AG09309 (cell line): ENCODE results near the gene CDK5RAP2.

Experiments
- DNase-seq: peaks from one replicate; pipeline ENCODE4 v3.0.0-alpha.2; 2010; ENCODE audit warnings: low read depth
- H3K4me3 ChIP-seq: 2 replicates; pipeline ENCODE4 v1.5.1; 2011; ENCODE audit warnings: mild to moderate bottlenecking, low read depth, low read length, moderate library complexity; ENCODE audit not compliant: control insufficient read depth
- CTCF ChIP-seq: IDR thresholded peaks from 2 replicates; pipeline ENCODE4 v1.5.1; 2011; ENCODE audit warnings: mild to moderate bottlenecking, low read depth, low read length, inconsistent platforms; ENCODE audit not compliant: insufficient read depth, control insufficient read depth; ENCODE audit errors: missing control alignments

CDK5RAP2 gene

GRCh38 chr9:120378680-120379079, 201.3 kb downstream of the CDK5RAP2 start:
- TF ChIP-seq CTCF, result no peak
- H3K4me3 ChIP-seq, result no peak overlapping the region
- no peak for DNase-seq

- no peak for DNase-seq
- no peak overlapping the region for H3K4me3 ChIP-seq
- no peak for TF ChIP-seq CTCF
Observed at GRCh38 chr9:120377268-120378159, 202.5 kb downstream of the CDK5RAP2 start.

GRCh38 chr9:120376101-120376500, 203.9 kb downstream of the CDK5RAP2 start:
- no peak for DNase-seq
- no peak for TF ChIP-seq CTCF
- no peak overlapping the region for H3K4me3 ChIP-seq

- DNase-seq, result no peak
- TF ChIP-seq CTCF, result no peak
- H3K4me3 ChIP-seq, result no peak overlapping the region
Observed at GRCh38 chr9:120375316-120375715, 204.7 kb downstream of the CDK5RAP2 start.

GRCh38 chr9:120374817-120375216, 205.2 kb downstream of the CDK5RAP2 start:
- no peak for TF ChIP-seq CTCF
- no peak for DNase-seq

GRCh38 chr9:120374239-120374638, 205.7 kb downstream of the CDK5RAP2 start:
- no peak for TF ChIP-seq CTCF
- H3K4me3 ChIP-seq, result no peak overlapping the region
- DNase-seq, result no peak

More at GRCh38 chr9:120374817-120375216, 205.2 kb downstream of the CDK5RAP2 start:
- no peak overlapping the region for H3K4me3 ChIP-seq

- DNase-seq, result no peak
- H3K4me3 ChIP-seq, result no peak overlapping the region
- no peak for TF ChIP-seq CTCF
Observed at GRCh38 chr9:120372040-120372439, 207.9 kb downstream of the CDK5RAP2 start.
